Ishikawa (cell line): Measurements from ENCODE around the gene ERICH6.

ENCODE experiments used
- CEBPB ChIP-seq: IDR thresholded peaks from 2 replicates; pipeline ENCODE4 v1.6.1; 2012
- CREB1 ChIP-seq: IDR thresholded peaks from 2 replicates; pipeline ENCODE4 v1.6.1; 2012; ENCODE audit warnings: low read depth
- EGR1 ChIP-seq: IDR thresholded peaks from 2 replicates; pipeline ENCODE4 v1.6.1; 2012
- EP300 ChIP-seq: IDR thresholded peaks from 2 replicates; pipeline ENCODE4 v1.6.1; 2012; ENCODE audit warnings: borderline replicate concordance
- FOXM1 ChIP-seq: IDR thresholded peaks from 2 replicates; pipeline ENCODE4 v1.6.1; 2012; ENCODE audit warnings: low read depth, borderline replicate concordance
- NFIC ChIP-seq: IDR thresholded peaks from 2 replicates; pipeline ENCODE4 v1.6.1; 2012
- RAD21 ChIP-seq: IDR thresholded peaks from 2 replicates; pipeline ENCODE4 v1.6.1; 2012; ENCODE audit warnings: low read depth
- TAF1 ChIP-seq: IDR thresholded peaks from 2 replicates; pipeline ENCODE4 v1.6.1; 2012; ENCODE audit warnings: low read depth, mild to moderate bottlenecking
- TCF12 ChIP-seq: IDR thresholded peaks from 2 replicates; pipeline ENCODE4 v1.6.1; 2012; ENCODE audit warnings: low read depth
- TEAD4 ChIP-seq: IDR thresholded peaks from 2 replicates; pipeline ENCODE4 v1.6.1; 2012
- YY1 ChIP-seq: IDR thresholded peaks from 2 replicates; pipeline ENCODE4 v1.6.1; 2012; ENCODE audit warnings: low read depth
- ZBTB7A ChIP-seq: IDR thresholded peaks from 2 replicates; pipeline ENCODE4 v1.6.1; 2012; ENCODE audit warnings: low read depth
- TF ChIP-seq, protein P1 (sequence below): IDR thresholded peaks from 2 replicates; pipeline ENCODE4 v1.6.1; 2012; ENCODE audit warnings: low read depth, mild to moderate bottlenecking
- TF ChIP-seq, protein P2 (sequence below): IDR thresholded peaks from 2 replicates; pipeline ENCODE4 v1.6.1; 2012
- TF ChIP-seq, protein P3 (sequence below): IDR thresholded peaks from 2 replicates; pipeline ENCODE4 v1.6.1; 2012

ERICH6 gene

DNA sequence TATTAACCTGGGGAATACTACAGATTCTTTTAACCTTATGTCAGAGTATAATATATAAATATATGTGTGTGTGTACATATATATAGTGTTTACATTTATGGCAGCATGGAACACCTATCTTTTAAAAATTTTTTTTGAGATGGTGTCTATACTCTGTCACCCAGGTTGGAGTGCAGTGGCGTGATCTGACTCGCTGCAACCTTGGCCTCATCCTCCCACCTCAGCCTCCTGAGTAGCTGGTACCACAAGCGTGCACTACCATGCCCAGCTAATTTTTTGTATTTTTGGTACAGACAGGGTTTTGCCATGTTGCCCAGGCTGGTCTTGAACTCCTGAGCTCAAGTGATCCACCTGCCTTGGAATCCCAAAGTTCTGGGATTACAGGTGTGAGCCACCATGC, 18.5 kb upstream of the ERICH6 start:
- TF ChIP-seq CEBPB: no peak

DNA sequence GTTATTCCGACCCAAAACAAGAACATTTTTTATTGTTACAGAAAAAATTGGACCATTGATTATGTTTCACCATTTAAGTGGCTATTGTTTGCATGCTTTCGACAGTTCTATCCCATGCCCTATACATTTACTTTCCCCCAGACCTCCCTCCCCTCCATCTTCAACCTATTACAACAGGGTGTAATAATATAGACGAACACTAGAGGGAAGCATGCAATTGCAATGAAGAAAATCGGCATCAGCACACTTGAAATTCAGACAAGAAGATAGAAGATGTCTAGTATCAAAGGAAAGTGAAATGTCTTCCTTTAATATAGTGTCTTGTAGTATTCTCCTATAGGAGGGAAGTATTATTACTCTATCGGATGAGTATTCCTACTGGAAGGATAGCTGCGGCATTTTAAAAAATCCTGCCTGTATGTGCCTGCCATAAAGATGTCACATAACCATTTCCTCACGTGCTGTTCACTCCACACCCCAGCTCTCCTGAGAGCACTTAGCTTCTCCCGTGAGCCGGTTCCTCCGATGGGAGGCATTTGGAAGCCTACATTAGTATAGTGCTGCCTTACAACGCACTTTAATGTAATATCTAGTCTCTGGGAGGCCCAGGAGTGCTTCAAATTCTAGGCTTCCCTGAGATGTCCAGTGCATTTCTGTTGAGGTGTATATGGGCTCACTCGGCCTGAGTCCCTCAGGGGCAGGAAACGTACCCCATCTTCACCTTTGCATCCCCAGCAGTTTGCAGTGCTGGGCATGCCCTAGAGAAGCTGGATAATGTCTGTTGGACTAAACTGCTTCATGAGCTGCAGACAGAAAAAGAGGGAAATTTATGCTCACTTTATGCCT, 17.8 kb upstream of the ERICH6 start:
- TF ChIP-seq RAD21 (peak; percentile 94), TCF12 (no peak)

DNA sequence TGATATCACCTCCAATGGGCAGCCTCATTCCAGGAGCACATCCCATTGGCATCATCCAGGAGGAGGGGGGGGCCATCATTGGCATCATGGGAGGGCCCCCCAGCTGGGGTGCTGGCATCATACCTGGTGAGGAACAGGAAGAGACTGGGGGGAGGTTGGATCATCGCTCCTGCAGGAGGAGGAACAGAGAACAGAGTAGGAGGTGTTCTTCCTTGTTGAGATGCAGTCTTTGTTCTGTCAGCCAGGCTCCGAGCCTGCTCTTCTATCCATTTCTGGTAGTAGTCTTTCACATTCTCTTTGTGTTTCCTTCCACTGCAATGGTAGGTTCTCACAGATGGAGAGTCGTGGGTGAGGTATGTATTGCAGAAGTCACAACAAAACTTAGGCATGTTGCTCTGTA, 16.7 kb upstream of the ERICH6 start:
- no peak for TF ChIP-seq CREB1

DNA sequence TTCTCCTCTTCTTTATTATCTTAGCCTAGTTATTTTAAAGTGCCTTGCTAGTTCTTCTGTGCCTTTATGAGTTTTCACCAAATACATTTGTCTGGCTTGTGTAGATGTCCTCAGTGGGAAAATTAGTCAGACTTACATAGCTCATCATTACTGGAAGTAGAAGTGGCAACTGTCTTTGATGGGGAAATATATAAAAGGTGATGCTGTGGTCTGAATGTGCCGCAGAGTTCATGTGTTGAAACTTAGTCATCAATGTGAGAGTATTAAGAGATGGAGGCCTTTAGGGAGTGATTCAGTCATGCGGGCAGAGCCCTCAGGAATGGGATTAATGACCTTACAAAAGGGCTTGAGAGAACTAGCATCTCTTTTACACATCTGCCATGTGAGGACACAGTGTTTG, 6.4 kb upstream of the ERICH6 start:
- TF ChIP-seq, protein P1, sequence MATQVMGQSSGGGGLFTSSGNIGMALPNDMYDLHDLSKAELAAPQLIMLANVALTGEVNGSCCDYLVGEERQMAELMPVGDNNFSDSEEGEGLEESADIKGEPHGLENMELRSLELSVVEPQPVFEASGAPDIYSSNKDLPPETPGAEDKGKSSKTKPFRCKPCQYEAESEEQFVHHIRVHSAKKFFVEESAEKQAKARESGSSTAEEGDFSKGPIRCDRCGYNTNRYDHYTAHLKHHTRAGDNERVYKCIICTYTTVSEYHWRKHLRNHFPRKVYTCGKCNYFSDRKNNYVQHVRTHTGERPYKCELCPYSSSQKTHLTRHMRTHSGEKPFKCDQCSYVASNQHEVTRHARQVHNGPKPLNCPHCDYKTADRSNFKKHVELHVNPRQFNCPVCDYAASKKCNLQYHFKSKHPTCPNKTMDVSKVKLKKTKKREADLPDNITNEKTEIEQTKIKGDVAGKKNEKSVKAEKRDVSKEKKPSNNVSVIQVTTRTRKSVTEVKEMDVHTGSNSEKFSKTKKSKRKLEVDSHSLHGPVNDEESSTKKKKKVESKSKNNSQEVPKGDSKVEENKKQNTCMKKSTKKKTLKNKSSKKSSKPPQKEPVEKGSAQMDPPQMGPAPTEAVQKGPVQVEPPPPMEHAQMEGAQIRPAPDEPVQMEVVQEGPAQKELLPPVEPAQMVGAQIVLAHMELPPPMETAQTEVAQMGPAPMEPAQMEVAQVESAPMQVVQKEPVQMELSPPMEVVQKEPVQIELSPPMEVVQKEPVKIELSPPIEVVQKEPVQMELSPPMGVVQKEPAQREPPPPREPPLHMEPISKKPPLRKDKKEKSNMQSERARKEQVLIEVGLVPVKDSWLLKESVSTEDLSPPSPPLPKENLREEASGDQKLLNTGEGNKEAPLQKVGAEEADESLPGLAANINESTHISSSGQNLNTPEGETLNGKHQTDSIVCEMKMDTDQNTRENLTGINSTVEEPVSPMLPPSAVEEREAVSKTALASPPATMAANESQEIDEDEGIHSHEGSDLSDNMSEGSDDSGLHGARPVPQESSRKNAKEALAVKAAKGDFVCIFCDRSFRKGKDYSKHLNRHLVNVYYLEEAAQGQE: no peak
- no peak for TF ChIP-seq TCF12
- TF ChIP-seq CEBPB: no peak
- no peak for TF ChIP-seq NFIC
- TF ChIP-seq TEAD4: no peak
- no peak for TF ChIP-seq YY1
- TF ChIP-seq, protein P2, sequence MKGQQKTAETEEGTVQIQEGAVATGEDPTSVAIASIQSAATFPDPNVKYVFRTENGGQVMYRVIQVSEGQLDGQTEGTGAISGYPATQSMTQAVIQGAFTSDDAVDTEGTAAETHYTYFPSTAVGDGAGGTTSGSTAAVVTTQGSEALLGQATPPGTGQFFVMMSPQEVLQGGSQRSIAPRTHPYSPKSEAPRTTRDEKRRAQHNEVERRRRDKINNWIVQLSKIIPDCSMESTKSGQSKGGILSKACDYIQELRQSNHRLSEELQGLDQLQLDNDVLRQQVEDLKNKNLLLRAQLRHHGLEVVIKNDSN: no peak

DNA sequence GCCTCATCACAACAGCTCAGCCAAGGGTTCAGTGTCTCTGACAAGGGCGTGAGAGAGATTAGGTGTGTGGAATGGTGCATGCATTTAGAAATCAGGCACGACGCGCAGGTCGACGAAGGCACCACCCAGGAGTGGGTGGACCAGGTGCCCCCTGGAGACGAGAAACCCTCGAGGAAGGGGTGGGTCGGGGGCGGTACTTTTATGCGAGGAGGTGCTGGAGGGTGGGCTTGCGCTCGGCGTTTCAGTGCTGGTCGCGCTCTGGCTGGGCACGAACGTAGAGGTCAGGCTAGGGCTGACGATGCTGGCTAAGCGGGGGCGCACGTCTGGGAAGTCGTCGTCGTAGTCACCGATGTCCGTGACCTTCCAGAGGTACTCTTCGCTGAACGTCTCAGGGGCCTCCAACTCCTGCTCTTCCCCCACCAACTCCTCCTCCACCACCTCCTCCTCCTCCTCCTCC, 393 bp downstream of the ERICH6 start:
- TF ChIP-seq ZBTB7A (0 out of 2 replicates have a peak, but pooled peaks have one; percentile 39), TAF1 (no peak), NFIC (no peak)

DNA sequence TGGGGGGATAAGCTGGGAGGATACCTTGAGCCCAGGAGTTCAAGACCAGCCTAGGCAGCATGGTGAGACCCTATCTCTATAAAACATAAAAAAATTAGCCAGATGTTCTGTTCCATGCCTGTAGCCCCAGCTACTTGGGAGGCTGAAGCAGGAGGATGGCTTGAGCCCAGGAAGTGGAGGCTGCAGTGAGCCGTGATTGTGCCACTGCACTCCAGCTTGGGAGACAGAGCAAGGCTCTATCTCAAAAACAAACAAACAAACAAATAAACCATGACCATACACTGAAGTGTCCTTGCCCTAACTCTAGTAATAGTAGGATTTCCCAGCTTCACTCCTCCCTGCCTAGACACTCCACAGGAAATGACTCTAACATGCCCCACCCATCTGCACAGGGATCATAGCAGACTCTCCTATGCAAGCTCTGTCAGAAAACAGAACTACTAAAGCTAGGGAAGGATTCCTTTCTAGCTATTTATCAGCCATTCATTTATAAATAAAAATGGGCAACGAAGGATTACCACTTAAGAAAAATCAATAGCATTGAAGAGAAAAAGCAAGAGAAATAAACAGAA, 4.6 kb downstream of the ERICH6 start:
- no peak for TF ChIP-seq TEAD4
- TF ChIP-seq TAF1: no peak
- TF ChIP-seq, protein P3, sequence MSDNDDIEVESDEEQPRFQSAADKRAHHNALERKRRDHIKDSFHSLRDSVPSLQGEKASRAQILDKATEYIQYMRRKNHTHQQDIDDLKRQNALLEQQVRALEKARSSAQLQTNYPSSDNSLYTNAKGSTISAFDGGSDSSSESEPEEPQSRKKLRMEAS: no peak
- TF ChIP-seq CREB1: no peak
- TF ChIP-seq, protein P2: no peak
- TF ChIP-seq RAD21: no peak
- no peak for TF ChIP-seq CEBPB
- no peak for TF ChIP-seq TCF12
- TF ChIP-seq, protein P1: no peak
- TF ChIP-seq FOXM1: no peak
- TF ChIP-seq ZBTB7A: no peak
- TF ChIP-seq NFIC: no peak
- TF ChIP-seq EP300: no peak
- TF ChIP-seq EGR1: no peak
- TF ChIP-seq YY1: no peak

DNA sequence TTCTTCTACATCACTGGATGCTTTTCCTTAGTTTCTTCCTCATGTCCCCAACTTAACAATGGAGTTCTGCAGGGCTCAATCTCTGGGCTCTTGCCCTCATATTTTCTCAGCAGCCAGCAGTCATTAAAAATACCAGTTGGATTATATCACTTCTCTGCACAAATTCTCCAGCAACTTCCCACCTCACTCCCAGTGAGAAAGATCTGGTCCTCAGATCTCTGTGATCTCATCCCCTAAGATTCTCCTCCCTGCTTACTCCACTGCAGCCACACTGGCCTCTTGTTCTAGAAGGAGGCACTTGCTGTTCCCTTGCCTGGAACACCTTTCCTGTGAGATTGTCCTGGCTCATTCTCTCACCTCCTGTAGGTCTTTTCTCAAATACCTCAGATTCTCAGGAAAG, 6.1 kb downstream of the ERICH6 start:
- no peak for TF ChIP-seq RAD21
- no peak for TF ChIP-seq TCF12
- TF ChIP-seq TAF1: no peak
- no peak for TF ChIP-seq TEAD4
- TF ChIP-seq FOXM1: no peak
- TF ChIP-seq, protein P1: no peak
- TF ChIP-seq, protein P3: no peak
- TF ChIP-seq NFIC: no peak
- no peak for TF ChIP-seq EGR1
- TF ChIP-seq, protein P2: no peak
